Peyer's patch (tissue), 4 donors: ENCODE data around the gene GRPEL1. TPM values are rescaled to one million over a fixed set of nuclear protein-coding genes. Genes with fewer than 3 reads are reported as not detected.

ENCODE experiments used
- DNase-seq, 3 donors: peaks; one replicate each; pipeline ENCODE4 v3.0.0-alpha.2; 2017 to 2019
- H3K27ac ChIP-seq, 4 donors: fragments of 200-600 bp; sonication (generic); one replicate each; pipeline ENCODE4 v1.5.1; 2016 to 2019
- H3K27me3 ChIP-seq, 2 donors: fragments of 200-600 bp; sonication (generic); one replicate each; pipeline ENCODE4 v1.5.1; 2019
- H3K36me3 ChIP-seq, 3 donors: fragments of 200-600 bp; sonication (generic); one replicate each; pipeline ENCODE4 v1.5.1; 2016 to 2019
- H3K4me1 ChIP-seq, 4 donors: fragments of 200-600 bp; sonication (generic); one replicate each; pipeline ENCODE4 v1.5.1; 2016 to 2019
- H3K4me3 ChIP-seq, 4 donors: fragments of 200-600 bp; sonication (generic); 1 replicate in 3 of 4; 2 replicates in 1 of 4; pipeline ENCODE4 v1.5.1; 2016 to 2019; ENCODE audit warnings: mild to moderate bottlenecking in 1 of 4
- H3K9me3 ChIP-seq, 4 donors: fragments of 200-600 bp; sonication (generic); one replicate each; pipeline ENCODE4 v1.5.1; 2016 to 2019; ENCODE audit warnings: mild to moderate bottlenecking in 1 of 4
- CTCF ChIP-seq, 6 experiments: fragments of 450-650 bp in 4 of 6; fragments of 200-600 bp in 2 of 6; sonication (generic) in 1 of 6; IDR thresholded peaks; one replicate each; pipeline ENCODE4 v1.5.1; 2017 to 2019; ENCODE audit warnings: antibody characterized with exemption in 6 of 6, mild to moderate bottlenecking in 3 of 6, moderate library complexity in 1 of 6
- POLR2A ChIP-seq, 2 donors: fragments of 450-650 bp; IDR thresholded peaks; one replicate each; pipeline ENCODE4 v1.5.1; 2017; ENCODE audit warnings: antibody characterized with exemption in 2 of 2, mild to moderate bottlenecking in 2 of 2, moderate library complexity in 2 of 2
- total RNA-seq, 4 donors: library from RNA; depleted of rRNA; stranded (reverse); fragments of >200 nt; gene quantifications; one replicate each; pipeline ENCODE4 v1.1.0, GENCODE V29; 2016

The GRPEL1 gene
- total RNA-seq, 4 donors from 2014 or later = 13.2 to 35.4 (median 17.8) TPM

- Histone ChIP-seq H3K4me3 (peak overlapping the region; percentile 66 to 98 (median 90)), H3K4me1 (peaks cover 4 to 25% (median 13%) of the 10 kb centered on the region in 4 donors), H3K27ac (peak overlapping the region; percentile 80 to 94 (median 92)), H3K9me3 (no peaks in the 10 kb centered on the region), H3K27me3 (no peaks in the 10 kb centered on the region), H3K36me3 (peaks cover 0 to 32% (median 0%) of the 10 kb centered on the region in 3 donors)
- TF ChIP-seq CTCF (IDR thresholded peaks at IDR 0.05) (no peak), POLR2A (IDR thresholded peaks at IDR 0.05) (no peak)
- DNase-seq = no peak
Observed at GRCh38 chr4:7067126-7067451, 775 bp downstream of the GRPEL1 start.

- H3K27ac ChIP-seq = no peak overlapping the region
- peaks cover 4 to 25% (median 13%) of the 10 kb centered on the region in 4 donors for H3K4me1 ChIP-seq
- DNase-seq = no peak
- no peaks in the 10 kb centered on the region for H3K27me3 ChIP-seq
- no peaks in the 10 kb centered on the region for H3K9me3 ChIP-seq
- peaks cover 0 to 38% (median 0%) of the 10 kb centered on the region in 3 donors for H3K36me3 ChIP-seq
- H3K4me3 ChIP-seq = peak overlapping the region in 3 of 4 donors; percentile 87 to 98 (median 93)
- TF ChIP-seq CTCF (IDR thresholded peaks at IDR 0.05) (no peak), POLR2A (IDR thresholded peaks at IDR 0.05) (no peak)
Observed at GRCh38 chr4:7066493-7066892, 1.4 kb downstream of the GRPEL1 start.

GRCh38 chr4:7066006-7066405 lies 1.9 kb downstream of the GRPEL1 start:
- DNase-seq = no peak
- H3K36me3 ChIP-seq = peaks cover 0 to 42% (median 0%) of the 10 kb centered on the region in 3 donors
- peaks cover 4 to 25% (median 13%) of the 10 kb centered on the region in 4 donors for H3K4me1 ChIP-seq
- no peaks in the 10 kb centered on the region for H3K27me3 ChIP-seq
- H3K4me3 ChIP-seq = no peak overlapping the region
- H3K9me3 ChIP-seq = no peaks in the 10 kb centered on the region
- no peak overlapping the region for H3K27ac ChIP-seq
- TF ChIP-seq CTCF (IDR thresholded peaks at IDR 0.05) (no peak), POLR2A (IDR thresholded peaks at IDR 0.05) (no peak)

- Histone ChIP-seq H3K4me1 (peaks cover 4 to 18% (median 9%) of the 10 kb centered on the region in 4 donors), H3K27ac (no peak overlapping the region), H3K27me3 (no peaks in the 10 kb centered on the region), H3K9me3 (no peaks in the 10 kb centered on the region), H3K36me3 (peaks cover 0 to 61% (median 0%) of the 10 kb centered on the region in 3 donors), H3K4me3 (no peak overlapping the region)
- TF ChIP-seq POLR2A (IDR thresholded peaks at IDR 0.05) (no peak), CTCF (IDR thresholded peaks at IDR 0.05) (no peak)
- peak in 1 of 3 donors; percentile 41 for DNase-seq
Observed at GRCh38 chr4:7063362-7063761, 4.5 kb downstream of the GRPEL1 start.

- Histone ChIP-seq H3K9me3 (no peaks in the 10 kb centered on the region), H3K4me1 (peaks cover 4 to 18% (median 9%) of the 10 kb centered on the region in 4 donors), H3K36me3 (peaks cover 0 to 61% (median 0%) of the 10 kb centered on the region in 3 donors), H3K27me3 (no peaks in the 10 kb centered on the region), H3K4me3 (no peak overlapping the region), H3K27ac (no peak overlapping the region)
- TF ChIP-seq CTCF (IDR thresholded peaks at IDR 0.05) (no peak), POLR2A (IDR thresholded peaks at IDR 0.05) (no peak)
- DNase-seq = peak in 1 of 3 donors; percentile 6
Observed at GRCh38 chr4:7062816-7063215, 5.0 kb downstream of the GRPEL1 start.

GRCh38 chr4:7061815-7062214 lies 6.0 kb downstream of the GRPEL1 start:
- H3K4me1 ChIP-seq = peaks cover 4 to 16% (median 6%) of the 10 kb centered on the region in 4 donors
- H3K36me3 ChIP-seq = peaks cover 0 to 66% (median 0%) of the 10 kb centered on the region in 3 donors
- H3K27me3 ChIP-seq = no peaks in the 10 kb centered on the region
- TF ChIP-seq POLR2A (IDR thresholded peaks at IDR 0.05) (no peak), CTCF (IDR thresholded peaks at IDR 0.05) (no peak)
- no peak overlapping the region for H3K27ac ChIP-seq
- no peak overlapping the region for H3K4me3 ChIP-seq
- peak in 1 of 3 donors; percentile 14 for DNase-seq
- no peaks in the 10 kb centered on the region for H3K9me3 ChIP-seq
